HG02623 (cell line): Measurements from ENCODE around the gene GPLD1.

Experiments
- ATAC-seq: cut with Tn5 transposase; IDR thresholded peaks from one replicate; pipeline ENCODE4 v1.9.1; 2021; ENCODE audit warnings: moderate library complexity; ENCODE audit not compliant: unreplicated experiment

GPLD1 gene

DNA sequence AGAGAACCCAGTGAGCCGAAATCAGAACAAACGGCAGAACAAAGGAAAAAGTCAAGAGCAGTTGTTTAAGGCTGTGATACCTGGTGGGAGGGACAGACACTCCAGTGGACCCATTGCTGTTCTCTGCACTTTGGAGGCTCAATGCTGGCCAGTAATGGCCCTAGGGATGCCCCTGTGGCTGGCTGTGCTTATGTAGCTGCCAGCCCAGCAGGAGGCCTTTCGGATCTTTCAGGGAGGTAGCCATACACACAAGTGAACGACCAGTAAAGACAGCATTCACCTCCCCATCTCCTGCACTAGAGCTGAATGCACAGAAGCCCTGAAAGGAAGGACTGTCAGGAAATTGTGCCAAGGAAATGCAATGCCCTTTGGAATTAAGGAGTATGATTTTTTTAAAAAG lies 34.3 kb downstream of the GPLD1 start:
- ATAC-seq = no peak

GRCh38 chr6:24454452-24454851 lies 34.9 kb downstream of the GPLD1 start:
- no peak for ATAC-seq

DNA sequence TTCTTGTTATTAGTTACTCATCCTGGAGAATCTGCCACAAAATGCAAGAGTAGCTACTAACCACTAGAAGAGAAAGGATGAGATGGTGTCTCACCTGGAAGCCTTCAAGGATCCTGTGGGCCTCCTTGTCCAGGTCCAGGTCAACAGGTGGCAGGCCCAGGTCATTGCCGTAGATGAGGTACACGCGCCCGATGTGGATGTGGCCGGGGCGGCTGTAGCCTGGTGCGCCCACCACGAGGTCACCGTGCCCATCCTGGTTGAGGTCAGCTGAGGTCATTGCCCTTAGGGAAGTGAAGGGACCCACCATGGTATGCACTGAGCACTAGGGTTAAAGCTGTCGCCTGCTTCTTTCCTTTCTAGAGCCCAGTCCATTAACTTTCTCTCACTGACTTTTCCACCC lies 35.5 kb downstream of the GPLD1 start:
- ATAC-seq = no peak

DNA sequence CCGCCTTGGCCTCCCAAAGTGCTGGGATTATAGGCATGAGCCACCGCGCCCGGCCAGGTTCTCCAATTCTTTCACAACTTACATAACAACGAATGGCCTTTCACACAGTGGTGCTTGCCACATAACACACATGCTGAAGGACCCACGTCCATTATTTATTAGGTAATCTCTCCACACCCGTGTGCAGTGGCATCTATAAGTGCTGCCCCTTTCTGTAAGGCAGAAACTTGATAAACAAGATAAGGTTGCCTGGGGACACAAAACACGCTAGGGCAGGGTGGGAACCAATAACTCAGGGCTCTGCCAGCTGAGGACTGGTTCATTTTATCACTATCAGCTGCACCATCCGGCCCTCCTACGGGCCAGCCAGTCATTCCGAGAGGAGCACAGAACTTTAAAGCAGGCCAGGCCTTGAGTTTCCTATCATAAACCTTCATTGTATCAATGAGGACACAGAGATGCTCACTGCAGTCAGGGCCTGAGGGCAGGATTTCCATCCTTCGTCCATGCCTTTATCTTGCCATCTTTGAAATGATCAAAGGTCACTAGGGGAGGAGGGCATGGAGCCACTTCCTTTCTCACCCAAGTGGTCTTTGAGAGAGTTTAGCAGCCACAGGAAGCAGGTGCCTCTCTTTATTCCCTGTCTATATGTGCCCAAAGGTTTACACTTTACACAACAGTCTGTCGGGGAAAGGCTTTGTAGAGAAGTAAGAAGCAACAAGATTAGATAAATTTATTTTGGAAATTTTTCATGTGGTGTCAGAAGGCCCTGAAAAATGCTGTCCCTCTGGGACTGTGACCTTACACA lies 37.6 kb downstream of the GPLD1 start:
- ATAC-seq = no peak

DNA sequence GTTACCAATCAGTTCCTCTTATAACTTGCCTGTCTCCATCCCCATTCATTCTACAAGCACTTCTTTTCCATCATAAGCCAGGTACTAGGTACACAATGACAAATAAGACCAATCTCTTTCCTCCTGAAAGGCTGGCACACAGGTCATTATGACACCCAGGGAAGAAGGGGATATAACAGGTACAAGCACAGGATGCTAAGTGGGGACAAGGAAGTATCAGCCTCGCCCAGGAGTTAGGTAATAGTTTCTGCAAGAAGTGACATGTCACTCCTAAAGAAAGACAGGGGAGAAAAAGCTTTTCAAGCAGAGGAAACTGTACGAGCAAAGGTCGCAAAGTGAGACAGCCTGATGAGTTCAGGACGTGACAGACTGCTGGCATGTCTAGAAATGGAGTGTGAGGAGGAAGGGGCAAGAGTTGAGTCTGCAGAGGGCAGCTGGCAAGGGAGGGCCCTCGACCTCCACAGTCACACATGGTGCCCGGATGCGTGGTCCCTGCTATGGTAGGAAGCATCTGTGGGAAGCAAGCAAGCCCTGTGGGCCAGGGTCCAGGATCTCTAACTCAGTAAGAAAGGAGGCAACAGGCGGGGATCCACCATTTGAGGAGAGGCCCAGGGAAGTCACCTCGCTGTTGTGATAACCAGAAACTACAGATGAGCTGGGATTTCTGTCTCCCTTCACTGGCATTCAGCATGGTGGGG lies 40.4 kb downstream of the GPLD1 start:
- ATAC-seq = no peak

DNA sequence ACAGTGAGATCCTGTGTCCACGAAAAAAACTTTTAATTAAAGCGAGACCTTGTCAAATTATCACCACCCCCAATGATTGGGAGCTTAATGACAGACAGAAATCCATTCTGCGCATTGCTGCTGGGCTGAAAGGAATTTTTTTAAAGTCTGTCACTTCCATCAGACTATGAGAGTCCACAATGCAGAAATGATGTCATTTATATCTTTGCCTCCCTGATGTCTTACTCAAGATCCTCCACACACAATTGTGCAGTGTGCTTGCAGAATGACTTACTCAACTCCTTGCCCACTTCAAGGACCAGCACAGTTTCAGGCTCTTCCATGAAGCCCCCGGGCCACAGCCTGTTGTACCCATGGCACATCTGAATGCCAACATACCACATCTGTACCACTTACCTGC lies 41.0 kb downstream of the GPLD1 start:
- ATAC-seq = no peak

DNA sequence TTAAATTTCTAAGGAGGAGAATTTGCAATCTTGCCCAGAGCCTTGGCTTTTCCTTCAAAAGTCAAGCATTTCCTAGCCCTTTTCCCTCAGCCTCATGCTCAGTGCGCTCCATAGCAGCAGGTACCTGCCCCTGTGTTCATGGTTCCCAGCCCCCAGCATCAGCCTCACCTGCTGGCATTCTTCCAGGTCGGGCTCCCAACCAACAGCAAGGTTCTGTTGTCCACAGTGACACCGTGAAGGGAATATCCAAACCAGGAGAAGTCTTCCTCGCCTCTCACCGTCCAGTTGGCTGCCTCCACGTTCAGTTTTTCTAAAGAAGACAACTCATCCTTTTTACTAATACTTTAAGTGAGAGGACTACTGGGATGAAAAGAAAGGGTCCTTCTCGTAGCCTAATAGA lies 42.7 kb downstream of the GPLD1 start:
- ATAC-seq = no peak

DNA sequence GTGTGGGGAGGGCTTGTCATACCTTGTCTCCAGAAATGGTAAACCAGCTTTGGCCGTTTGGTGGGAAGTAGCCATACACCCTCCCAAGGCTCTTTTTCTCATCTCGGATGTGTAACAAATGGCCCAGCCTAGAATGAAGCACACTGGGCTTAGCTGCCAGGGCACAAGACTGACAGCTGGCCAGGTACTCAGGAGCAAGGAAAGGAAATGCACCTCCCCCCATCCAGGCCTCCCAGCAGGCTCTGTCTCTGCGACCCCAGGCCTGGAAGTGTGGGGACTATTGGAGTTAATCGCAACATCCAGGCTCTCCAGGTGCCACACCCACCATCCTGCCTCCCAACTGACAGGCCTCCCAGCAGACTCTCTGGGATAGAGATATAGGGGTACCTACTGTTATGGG lies 43.7 kb downstream of the GPLD1 start:
- no peak for ATAC-seq

- ATAC-seq = no peak
These were observed 44.8 kb downstream of the GPLD1 start for GRCh38 chr6:24444588-24444987.

- no peak for ATAC-seq
These were observed 47.8 kb downstream of the GPLD1 start for GRCh38 chr6:24441599-24441904.

DNA sequence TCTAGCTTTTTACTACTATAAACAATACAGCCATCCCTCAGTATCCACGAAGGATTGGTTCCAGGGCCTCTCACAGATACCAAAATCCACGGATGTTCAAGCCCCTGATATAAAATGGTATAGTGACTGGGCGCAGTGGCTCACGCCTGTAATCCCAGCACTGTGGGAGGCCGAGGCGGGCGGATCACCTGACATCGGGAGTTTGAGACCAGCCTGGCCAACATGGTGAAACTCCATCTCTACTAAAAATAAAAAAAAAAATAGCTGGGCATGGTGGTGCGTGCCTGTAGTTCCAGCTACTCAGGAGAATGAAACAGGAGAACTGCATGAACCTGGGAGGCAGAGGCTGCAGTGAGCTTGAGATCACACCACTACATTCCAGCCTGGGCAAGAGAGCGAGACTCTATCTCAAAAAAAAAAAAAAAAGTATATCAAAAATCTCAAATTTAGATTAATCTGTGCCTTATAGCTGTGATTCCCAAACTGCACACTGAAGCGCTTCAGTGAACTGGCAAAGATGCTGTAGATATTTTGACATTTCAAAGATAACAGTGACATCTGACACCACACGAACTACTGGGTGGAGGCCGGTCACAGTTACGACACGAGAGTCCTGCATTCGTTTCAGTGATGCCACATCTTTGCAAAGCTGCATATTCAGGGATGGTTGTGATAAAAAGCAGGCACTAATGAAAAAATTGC lies 48.3 kb downstream of the GPLD1 start:
- no peak for ATAC-seq

GRCh38 chr6:24439858-24440539 lies 49.4 kb downstream of the GPLD1 start:
- ATAC-seq = no peak

DNA sequence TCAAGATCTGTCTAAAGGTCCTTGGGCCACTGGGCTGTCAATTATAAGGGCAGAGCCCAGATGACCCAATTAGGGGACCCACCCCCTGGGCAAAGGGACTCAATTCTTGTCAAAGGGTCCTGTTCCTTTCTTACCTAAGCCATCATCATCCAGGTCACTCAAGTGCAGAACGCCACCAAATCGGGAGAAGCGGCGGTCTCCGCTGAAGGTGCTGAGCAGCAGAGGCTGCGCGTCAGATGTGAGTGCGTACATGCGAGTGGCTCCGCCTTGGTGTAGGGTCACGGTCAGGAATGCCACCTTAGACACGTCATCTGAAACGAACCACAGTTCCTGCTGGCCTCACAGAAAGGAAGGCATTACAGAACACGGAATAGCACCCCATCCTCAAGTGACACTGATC lies 52.4 kb downstream of the GPLD1 start:
- ATAC-seq = no peak

DNA sequence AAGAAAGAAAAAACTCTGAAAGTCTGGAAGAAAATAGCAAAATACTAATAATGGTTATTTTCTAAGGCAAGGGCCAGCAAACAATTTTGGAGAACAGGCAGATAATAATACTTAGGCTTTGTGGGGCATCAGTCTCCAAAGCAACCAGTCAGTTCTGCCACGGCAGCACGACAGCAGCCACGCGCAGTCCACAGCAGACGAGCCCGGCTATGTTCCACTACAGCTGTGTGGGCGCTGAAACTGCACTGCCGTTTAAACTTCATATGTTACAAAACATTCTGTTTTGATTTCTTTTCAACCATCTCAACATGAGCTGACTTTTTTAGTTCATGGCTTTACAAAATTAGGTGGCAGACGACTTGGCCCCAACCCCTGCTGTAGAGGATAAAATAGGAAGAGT lies 56.8 kb downstream of the GPLD1 start:
- ATAC-seq = no peak

GRCh38 chr6:24431045-24431451 lies 58.3 kb downstream of the GPLD1 start:
- no peak for ATAC-seq

DNA sequence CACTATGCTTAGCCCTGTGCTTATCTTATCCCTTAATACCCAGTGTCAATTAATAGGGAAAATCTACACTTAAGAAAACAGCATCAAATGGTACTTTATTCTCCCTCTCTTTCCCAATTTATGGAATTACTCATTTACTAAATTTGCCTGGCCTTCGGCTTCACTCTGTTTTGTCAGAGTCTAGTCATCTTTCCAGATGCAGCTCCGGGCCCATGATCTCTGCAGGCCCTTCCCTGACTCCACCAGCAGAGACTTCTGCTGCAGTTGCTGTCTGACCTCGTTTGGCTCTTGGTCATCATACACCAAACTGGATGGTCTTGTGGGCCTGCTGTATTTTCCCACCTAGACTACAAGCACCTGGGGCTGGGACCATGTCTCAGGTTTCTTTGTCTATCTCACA lies 59.3 kb downstream of the GPLD1 start:
- ATAC-seq = no peak

DNA sequence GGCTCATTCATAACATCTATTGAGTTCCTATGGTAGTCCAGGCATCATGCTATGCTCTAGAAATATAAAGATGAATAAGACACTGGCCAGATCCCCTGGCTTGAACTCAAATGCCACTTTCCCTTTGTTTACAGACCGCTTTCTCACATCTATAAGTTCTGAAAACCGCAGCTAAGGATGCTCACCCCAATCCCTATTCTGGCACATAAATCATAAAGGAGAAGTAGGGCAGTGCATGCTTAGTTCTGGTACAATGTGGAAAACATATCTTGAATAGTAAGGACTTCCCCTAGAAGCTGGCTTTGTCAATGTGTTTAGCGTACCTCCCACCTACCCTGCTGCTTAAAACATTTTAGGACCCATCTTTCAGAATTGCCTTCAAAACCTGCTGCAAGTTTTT lies 60.2 kb downstream of the GPLD1 start:
- no peak for ATAC-seq

DNA sequence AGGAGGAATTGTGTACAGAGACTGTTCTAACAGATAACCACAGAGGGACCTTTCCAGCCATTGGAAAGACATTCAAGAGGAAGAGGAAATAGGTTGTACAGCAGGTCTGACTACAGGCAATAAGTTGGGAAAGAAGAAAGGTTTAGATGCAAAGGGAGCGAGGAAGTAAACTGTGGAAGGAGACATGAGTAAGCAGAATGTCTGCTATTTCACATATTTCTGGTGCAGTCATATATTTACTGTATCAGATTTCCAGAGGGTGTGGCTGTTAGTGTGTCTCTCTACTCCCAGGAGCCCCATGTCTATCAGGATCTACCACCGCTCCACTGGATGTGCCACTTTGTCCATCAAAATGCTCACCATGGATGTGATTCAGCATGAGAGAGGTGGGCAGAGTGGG lies 60.8 kb downstream of the GPLD1 start:
- no peak for ATAC-seq

GRCh38 chr6:24426729-24427446 lies 62.5 kb downstream of the GPLD1 start:
- no peak for ATAC-seq

DNA sequence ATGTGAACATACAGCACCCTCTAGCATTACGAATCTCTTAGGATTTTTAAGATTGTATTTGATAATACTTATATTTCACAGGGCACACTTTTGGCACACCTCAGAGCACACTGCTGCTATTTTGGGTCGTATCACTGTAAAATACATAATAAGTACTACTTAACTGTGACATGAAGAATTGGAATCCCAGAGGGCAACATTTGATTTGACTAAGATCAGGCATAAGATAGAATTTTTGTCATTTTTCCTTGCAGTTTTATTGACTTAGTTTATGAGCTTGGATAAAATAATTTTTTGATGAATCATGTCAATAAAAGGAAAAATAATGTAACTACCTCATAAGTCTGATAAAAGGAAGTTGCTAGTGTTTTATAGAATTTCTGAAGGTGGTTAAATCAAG lies 64.3 kb downstream of the GPLD1 start:
- ATAC-seq = no peak

GRCh38 chr6:24419526-24419925 lies 69.9 kb downstream of the GPLD1 start:
- no peak for ATAC-seq
